Measurements from ENCODE around the gene PRR35. TPM values are rescaled to one million over a fixed set of nuclear protein-coding genes. Genes with fewer than 3 reads are reported as not detected.

PRR35 gene
- total RNA-seq, 1 experiment from 2014 or later, result not detected

GRCh38 chr16:569445-570254, 9.5 kb downstream of the PRR35 start, which contains the start of gene PIGQ:
Gene PIGQ, plus strand, starts transcription at chr16:569968. Its CDS starts 4,107 bp downstream, at chr16:574075.
- in situ Hi-C loops (cut with HindIII; ENCODE audit: low pct_unique_long_range_greater_than_20kb, low sequenced_read_pairs), result no loop called here
- peak; percentile 40 for DNase-seq (ENCODE audit: low read depth, low spot score)

- in situ Hi-C loops (cut with HindIII; ENCODE audit: low pct_unique_long_range_greater_than_20kb, low sequenced_read_pairs), result no loop called here
Observed at GRCh38 chr16:572865-573650, 12.9 kb downstream of the PRR35 start.

GRCh38 chr16:574021-574760, 14.0 kb downstream of the PRR35 start:
- in situ Hi-C loops (cut with HindIII; ENCODE audit: low pct_unique_long_range_greater_than_20kb, low sequenced_read_pairs), result no loop called here
- DNase-seq (ENCODE audit: low read depth, low spot score), result no peak

More at GRCh38 chr16:572865-573650, 12.9 kb downstream of the PRR35 start:
- no peak for DNase-seq (ENCODE audit: low read depth, low spot score)

DNA sequence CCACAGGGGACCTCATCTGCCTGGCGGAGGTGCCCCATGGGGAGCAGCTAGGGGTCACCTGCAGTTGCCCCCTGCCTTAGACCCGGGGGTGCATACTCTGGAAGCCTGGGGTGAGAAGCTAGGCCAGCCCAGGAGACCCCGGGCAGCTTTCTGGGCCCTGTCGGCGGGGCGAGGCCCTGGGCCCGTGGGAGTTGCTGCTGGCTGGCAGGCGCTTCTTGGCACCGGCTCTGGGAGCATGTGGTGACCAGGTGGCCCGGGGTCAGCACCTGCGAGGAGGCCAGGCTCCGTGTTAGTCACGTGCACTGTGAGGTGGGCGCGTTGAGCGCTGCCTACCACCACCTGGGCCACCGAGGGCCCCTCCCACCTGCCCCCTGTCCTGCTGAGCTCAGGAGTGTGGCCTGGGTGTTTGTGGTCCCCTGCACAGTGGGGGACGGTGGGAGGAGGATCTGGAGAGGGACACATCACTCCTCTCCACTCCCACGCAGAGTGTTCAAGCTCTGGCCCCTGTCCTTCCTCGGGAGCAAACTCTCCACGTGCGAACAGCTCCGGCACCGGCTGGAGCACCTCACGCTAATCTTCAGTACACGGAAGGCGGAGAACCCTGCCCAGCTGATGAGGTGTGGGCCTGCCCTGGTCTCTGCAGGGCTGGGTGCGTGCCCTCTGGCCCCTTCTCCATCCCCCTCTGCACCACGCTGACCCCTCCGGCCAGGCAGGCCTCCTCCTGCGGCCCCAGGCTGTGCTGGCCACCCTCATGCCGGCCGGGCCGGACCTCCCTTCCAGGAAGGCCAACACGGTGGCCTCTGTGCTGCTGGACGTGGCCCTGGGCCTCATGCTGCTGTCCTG, 15.4 kb downstream of the PRR35 start:
- in situ Hi-C loops (cut with HindIII; ENCODE audit: low pct_unique_long_range_greater_than_20kb, low sequenced_read_pairs), result no loop called here

GRCh38 chr16:576197-576822, 16.1 kb downstream of the PRR35 start:
- in situ Hi-C loops (cut with HindIII; ENCODE audit: low pct_unique_long_range_greater_than_20kb, low sequenced_read_pairs), result no loop called here
- DNase-seq (ENCODE audit: low read depth, low spot score), result no peak

More for the DNA sequence above, 15.4 kb downstream of the PRR35 start:
- no peak for DNase-seq (ENCODE audit: low read depth, low spot score)

- in situ Hi-C loops (cut with HindIII; ENCODE audit: low pct_unique_long_range_greater_than_20kb, low sequenced_read_pairs), result no loop called here
- DNase-seq (ENCODE audit: low read depth, low spot score), result no peak
Observed at GRCh38 chr16:576823-577201, 16.6 kb downstream of the PRR35 start.

GRCh38 chr16:577796-578195, 17.6 kb downstream of the PRR35 start:
- in situ Hi-C loops (cut with HindIII; ENCODE audit: low pct_unique_long_range_greater_than_20kb, low sequenced_read_pairs), result no loop called here

DNA sequence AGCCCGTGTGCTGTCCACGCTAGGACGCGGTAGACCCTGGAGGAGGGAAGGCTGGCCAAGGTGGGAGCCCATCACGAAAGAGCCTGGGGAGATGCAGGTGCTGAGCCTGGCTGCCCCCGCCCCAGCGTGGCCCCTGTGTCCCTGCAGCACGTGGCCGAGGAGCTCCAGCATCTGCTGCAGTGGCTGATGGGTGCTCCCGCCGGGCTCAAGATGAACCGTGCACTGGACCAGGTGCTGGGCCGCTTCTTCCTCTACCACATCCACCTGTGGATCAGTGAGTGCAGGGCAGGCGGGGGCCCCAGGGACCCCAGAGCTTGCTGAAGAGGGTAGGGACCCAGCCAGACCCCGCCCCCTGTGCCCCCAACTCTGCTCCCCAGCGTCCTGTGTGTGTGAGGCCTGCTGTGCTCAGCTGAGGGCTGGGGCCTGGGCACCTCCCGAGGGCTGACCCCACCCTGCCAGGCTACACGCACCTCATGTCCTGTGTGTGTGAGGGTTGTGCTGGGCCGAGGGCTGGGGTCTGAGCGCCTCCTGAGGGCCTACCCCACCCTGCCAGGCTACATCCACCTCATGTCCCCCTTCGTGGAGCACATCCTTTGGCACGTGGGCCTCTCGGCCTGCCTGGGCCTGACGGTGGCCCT, 18.2 kb downstream of the PRR35 start:
- in situ Hi-C loops (cut with HindIII; ENCODE audit: low pct_unique_long_range_greater_than_20kb, low sequenced_read_pairs), result no loop called here
- DNase-seq (ENCODE audit: low read depth, low spot score), result no peak

More at GRCh38 chr16:577796-578195, 17.6 kb downstream of the PRR35 start:
- no peak for DNase-seq (ENCODE audit: low read depth, low spot score)

DNA sequence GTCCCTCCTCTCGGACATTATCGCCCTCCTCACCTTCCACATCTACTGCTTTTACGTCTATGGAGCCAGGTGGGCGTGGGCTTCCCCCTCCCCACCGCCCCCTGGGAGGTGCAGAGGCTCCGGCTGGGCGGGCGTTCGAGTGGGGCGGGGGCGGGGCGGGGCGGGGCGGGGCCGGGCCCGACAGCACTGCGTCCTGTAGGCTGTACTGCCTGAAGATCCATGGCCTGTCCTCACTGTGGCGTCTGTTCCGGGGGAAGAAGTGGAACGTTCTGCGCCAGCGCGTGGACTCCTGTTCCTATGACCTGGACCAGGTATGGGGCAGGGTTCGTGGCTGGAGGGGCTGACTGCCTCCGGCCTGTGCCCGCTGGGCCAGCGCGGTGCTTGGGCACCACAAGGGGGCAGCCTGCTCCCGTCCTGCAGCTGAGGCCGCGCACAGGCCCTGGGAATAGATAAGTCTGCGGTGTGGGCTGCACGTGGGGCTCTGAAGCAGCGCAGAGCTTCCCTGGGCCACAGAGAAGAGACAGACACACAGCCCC, 18.7 kb downstream of the PRR35 start:
- DNase-seq (ENCODE audit: low read depth, low spot score), result peak; percentile 70
- in situ Hi-C loops (cut with HindIII; ENCODE audit: low pct_unique_long_range_greater_than_20kb, low sequenced_read_pairs), result no loop called here

GRCh38 chr16:580141-580945, 20.1 kb downstream of the PRR35 start:
- DNase-seq (ENCODE audit: low read depth, low spot score), result no peak
- in situ Hi-C loops (cut with HindIII; ENCODE audit: low pct_unique_long_range_greater_than_20kb, low sequenced_read_pairs), result no loop called here

DNA sequence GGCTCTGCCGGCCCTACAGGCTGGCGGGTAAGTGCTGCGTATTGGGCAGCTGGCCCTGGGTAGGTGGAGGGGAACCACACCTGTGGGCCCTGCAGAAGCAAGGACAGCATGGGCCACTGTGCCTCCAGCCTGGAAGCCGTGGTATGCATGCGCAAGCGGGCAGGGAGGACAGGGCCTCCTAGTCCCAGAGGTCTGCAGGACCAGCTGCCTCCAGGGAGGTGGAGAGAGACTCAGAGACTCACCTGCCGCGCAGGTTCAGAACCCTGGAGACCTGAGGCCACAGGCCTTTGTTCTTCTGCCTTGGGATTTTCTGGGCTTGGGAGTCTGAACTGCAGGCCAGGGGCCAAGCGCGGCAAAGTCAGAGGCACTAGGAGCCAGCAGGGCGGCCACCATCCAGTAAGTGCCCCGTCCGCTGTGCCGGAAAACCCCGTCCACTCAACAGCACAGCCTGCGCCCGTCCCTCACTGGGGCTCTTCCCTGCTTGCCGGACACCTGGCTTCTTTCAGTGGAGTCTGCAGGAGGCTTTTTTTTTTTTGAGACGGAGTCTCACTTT, 20.8 kb downstream of the PRR35 start:
- in situ Hi-C loops (cut with HindIII; ENCODE audit: low pct_unique_long_range_greater_than_20kb, low sequenced_read_pairs), result no loop called here
- DNase-seq (ENCODE audit: low read depth, low spot score), result no peak

- in situ Hi-C loops (cut with HindIII; ENCODE audit: low pct_unique_long_range_greater_than_20kb, low sequenced_read_pairs), result no loop called here
- DNase-seq (ENCODE audit: low read depth, low spot score), result no peak
Observed at GRCh38 chr16:582218-582613, 22.0 kb downstream of the PRR35 start.

DNA sequence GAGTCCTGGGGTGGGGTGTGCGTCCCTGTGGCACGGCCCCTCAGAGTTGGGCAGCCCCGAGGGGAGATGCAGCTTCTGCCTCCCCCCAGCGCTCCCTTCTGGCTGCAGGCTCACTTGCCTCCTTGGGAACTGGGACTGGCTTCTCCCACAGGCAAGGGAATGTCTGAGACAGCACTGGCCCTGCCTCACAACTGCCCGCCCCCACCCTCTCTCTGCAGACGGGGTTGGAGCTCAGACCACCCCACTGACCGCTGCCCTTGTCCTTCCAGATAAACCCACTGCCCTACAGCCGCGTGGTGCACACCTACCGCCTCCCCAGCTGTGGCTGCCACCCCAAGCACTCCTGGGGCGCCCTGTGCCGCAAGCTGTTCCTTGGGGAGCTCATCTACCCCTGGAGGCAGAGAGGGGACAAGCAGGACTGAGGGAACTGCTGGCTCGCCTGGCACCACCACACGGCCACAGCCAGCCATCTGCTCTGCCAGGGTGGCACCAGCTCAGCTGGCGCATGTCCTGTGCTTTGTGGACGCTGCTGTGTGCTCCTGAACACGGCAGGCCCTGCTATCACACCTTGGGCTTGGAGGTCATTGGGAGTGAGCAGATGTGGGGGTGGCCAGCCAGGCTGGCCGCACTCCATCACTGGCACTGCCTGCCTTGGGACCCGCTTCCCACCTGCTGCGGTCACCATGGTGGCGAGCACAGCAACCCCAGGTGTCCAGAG, 22.6 kb downstream of the PRR35 start:
- in situ Hi-C loops (cut with HindIII; ENCODE audit: low pct_unique_long_range_greater_than_20kb, low sequenced_read_pairs), result no loop called here

DNA sequence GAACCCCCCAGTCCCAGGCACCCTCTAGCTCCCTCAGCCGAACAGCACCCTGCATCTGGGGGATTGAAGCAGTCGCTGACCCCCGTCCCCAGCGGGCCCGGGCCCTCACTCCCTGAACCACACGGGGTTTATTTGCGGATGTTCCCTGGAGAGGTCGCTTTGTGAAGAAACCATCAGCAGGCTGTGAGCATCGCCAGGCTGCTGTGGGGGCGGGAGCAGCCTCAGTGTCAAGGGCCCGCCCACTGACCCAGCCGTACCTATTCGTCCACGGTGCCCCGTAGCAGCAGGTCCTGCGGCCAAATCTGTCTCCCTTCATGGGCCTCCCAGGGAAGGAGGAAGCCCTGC, 23.2 kb downstream of the PRR35 start:
- in situ Hi-C loops (cut with HindIII; ENCODE audit: low pct_unique_long_range_greater_than_20kb, low sequenced_read_pairs), result no loop called here
- no peak for DNase-seq (ENCODE audit: low read depth, low spot score)

More for the DNA sequence above, 22.6 kb downstream of the PRR35 start:
- DNase-seq (ENCODE audit: low read depth, low spot score), result no peak
